K562 treated with DMSO at 1 percent for 24 hours (cell line): ENCODE measurements around the gene KCTD7. TPM values are rescaled to one million over a fixed set of nuclear protein-coding genes. Genes with fewer than 3 reads are reported as not detected.

ENCODE experiments used
- total RNA-seq: library from RNA; unstranded; fragments of 300-600 nt; gene quantifications from 2 replicates; pipeline ENCODE4 v1.2.3, GENCODE V29; 2022; ENCODE audit warnings: low read depth; ENCODE audit not compliant: insufficient read depth

KCTD7 gene
- total RNA-seq: 12.5 and 17.7 TPM in 2 replicates

DNA sequence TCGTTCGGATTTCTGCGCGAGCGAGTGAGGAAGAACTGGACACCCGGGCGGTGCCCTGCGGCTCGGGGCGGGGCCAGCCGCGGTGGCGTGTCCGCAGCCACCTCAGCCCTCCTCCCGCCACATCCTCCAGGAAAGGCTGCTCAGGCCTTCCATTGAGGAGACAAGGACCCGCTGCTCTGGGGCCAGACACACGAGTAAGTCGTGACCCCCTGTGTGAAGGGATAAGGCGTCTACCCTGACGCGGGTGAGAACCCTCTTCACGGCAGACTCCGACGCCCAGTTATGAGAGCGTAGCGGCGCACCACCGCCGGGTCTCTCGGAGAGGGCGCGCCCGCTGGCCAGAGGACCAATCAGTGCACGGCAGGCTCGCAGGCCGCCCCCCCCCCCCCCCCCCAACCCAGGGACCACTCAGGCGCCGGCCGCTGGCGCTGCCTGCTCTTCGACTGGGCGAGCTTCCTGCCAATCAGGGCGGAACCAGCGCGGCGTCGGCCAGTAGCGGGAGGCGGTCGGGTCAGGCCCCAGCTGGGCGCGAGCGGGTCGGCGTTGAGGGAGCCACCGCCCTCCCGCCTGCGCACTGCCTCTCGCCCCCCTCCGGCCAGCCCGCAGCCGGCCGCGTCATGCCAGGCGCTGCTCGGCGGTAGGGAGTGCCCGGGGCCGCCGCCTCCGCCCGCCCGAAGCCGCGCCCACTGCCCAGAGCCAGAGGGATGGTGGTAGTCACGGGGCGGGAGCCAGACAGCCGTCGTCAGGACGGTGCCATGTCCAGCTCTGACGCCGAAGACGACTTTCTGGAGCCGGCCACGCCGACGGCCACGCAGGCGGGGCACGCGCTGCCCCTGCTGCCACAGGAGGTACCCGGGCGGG, at the start of gene KCTD7:
Gene KCTD7 (plus strand): TSS at position 521 of the 861 bp plus-strand sequence. CDS start 184 bp downstream, at position 705.

Other genes with a start within 250 kb of the KCTD7 start
- gene RABGEF1, start 111.9 kb downstream of the KCTD7 start, total RNA-seq: 18.7 and 24.0 TPM in 2 replicates